ENCODE results near the gene CLIC1.

CLIC1 gene

DNA sequence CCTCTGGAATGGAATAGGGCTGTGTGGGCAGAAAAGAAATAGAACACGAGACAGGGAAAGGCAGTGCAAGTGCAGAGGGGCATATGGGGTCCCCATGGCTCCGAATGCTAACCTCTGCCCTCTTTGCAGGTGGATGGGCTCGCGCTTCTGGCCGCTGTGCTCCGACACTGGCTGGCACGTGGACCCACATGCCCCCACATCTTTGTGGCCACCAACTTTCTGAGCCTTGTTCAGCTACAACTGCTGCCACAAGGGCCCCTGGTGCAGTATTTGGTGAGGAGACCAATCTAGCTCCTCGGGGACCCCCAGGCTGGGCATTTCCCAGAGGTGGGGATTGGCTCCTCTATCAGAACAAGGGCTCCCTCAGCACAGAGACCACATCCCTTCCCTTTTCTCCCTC, 25.0 kb upstream of the CLIC1 start (continued):
- TF ChIP-seq, protein P1, sequence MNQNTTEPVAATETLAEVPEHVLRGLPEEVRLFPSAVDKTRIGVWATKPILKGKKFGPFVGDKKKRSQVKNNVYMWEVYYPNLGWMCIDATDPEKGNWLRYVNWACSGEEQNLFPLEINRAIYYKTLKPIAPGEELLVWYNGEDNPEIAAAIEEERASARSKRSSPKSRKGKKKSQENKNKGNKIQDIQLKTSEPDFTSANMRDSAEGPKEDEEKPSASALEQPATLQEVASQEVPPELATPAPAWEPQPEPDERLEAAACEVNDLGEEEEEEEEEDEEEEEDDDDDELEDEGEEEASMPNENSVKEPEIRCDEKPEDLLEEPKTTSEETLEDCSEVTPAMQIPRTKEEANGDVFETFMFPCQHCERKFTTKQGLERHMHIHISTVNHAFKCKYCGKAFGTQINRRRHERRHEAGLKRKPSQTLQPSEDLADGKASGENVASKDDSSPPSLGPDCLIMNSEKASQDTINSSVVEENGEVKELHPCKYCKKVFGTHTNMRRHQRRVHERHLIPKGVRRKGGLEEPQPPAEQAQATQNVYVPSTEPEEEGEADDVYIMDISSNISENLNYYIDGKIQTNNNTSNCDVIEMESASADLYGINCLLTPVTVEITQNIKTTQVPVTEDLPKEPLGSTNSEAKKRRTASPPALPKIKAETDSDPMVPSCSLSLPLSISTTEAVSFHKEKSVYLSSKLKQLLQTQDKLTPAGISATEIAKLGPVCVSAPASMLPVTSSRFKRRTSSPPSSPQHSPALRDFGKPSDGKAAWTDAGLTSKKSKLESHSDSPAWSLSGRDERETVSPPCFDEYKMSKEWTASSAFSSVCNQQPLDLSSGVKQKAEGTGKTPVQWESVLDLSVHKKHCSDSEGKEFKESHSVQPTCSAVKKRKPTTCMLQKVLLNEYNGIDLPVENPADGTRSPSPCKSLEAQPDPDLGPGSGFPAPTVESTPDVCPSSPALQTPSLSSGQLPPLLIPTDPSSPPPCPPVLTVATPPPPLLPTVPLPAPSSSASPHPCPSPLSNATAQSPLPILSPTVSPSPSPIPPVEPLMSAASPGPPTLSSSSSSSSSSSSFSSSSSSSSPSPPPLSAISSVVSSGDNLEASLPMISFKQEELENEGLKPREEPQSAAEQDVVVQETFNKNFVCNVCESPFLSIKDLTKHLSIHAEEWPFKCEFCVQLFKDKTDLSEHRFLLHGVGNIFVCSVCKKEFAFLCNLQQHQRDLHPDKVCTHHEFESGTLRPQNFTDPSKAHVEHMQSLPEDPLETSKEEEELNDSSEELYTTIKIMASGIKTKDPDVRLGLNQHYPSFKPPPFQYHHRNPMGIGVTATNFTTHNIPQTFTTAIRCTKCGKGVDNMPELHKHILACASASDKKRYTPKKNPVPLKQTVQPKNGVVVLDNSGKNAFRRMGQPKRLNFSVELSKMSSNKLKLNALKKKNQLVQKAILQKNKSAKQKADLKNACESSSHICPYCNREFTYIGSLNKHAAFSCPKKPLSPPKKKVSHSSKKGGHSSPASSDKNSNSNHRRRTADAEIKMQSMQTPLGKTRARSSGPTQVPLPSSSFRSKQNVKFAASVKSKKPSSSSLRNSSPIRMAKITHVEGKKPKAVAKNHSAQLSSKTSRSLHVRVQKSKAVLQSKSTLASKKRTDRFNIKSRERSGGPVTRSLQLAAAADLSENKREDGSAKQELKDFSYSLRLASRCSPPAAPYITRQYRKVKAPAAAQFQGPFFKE (tag by site-specific recombination; IDR thresholded peaks at IDR 0.05; ENCODE audit: borderline replicate concordance): no peak

DNA sequence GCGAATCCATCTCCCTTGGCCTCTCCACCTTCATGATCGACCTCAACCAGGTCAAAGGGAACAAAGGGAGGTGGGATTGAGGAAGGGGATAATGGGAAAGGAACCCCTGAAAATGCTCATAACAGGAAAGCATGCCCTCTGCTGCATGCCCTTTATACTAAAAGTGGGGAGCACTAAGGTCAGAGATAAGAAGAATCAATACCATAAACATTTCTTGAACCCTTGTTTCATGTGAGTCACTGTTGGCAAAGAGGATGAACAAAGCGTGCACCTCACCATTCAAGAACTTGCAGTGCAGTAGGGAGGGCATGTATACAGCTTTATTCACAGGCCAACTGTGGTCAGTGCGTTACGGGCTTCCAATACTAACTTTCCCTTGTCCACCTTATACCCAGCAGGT, 24.5 kb upstream of the CLIC1 start:
- H3K4me1 ChIP-seq (ENCODE audit: control insufficient read depth, insufficient read depth, low read length): no peaks in the 10 kb centered on the region
- H3K27ac ChIP-seq (ENCODE audit: extremely low read depth, low read depth, low read length): no peak overlapping the region
- no peak overlapping the region for H3K4me3 ChIP-seq (ENCODE audit: low read depth, low read length)
- H3K9me3 ChIP-seq (ENCODE audit: control insufficient read depth, insufficient read depth, low read depth, low read length): no peaks in the 10 kb centered on the region
- TF ChIP-seq PRDM1 (tag by site-specific recombination; IDR thresholded peaks at IDR 0.05) (no peak), ZNF214 (tag by site-specific recombination; IDR thresholded peaks at IDR 0.05; ENCODE audit: borderline replicate concordance) (no peak), ZNF239 (tag by site-specific recombination; IDR thresholded peaks at IDR 0.05) (no peak), MZF1 (tag by site-specific recombination; IDR thresholded peaks at IDR 0.05; ENCODE audit: borderline replicate concordance) (no peak)
- TF ChIP-seq, protein P2, sequence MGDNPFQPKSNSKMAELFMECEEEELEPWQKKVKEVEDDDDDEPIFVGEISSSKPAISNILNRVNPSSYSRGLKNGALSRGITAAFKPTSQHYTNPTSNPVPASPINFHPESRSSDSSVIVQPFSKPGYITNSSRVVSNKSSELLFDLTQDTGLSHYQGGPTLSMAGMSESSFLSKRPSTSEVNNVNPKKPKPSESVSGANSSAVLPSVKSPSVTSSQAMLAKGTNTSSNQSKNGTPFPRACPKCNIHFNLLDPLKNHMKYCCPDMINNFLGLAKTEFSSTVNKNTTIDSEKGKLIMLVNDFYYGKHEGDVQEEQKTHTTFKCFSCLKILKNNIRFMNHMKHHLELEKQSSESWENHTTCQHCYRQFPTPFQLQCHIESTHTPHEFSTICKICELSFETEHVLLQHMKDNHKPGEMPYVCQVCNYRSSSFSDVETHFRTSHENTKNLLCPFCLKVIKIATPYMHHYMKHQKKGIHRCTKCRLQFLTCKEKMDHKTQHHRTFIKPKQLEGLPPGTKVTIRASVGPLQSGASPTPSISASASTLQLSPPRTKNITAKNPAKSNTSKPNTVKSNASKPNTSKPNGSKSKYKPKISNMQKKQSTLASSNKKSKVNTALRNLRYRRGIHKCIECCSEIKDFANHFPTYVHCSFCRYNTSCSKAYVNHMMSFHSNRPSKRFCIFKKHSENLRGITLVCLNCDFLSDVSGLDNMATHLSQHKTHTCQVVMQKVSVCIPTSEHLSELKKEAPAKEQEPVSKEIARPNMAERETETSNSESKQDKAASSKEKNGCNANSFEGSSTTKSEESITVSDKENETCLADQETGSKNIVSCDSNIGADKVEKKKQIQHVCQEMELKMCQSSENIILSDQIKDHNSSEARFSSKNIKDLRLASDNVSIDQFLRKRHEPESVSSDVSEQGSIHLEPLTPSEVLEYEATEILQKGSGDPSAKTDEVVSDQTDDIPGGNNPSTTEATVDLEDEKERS (tag by site-specific recombination; IDR thresholded peaks at IDR 0.05): no peak
- H3K36me3 ChIP-seq (ENCODE audit: control insufficient read depth in 2 of 2, insufficient read depth in 1 of 2, low read length in 2 of 2): peaks cover 14 to 70% of the 10 kb centered on the region in 2 experiments; a peak in 2 of 3 replicates
- CTCF ChIA-PET: interaction anchor here (3.9 kb wide), 1 partner anchor 9 kb away, joined by 33 read pairs; no protein-coding TSS in a partner anchor
- POLR2A ChIA-PET: interaction anchor here (0.6 to 1.7 kb wide), 3 partner anchors 8 to 20 kb away, joined by 3 to 5 read pairs (median 4); partner anchors contain the start of gene VWA7

DNA sequence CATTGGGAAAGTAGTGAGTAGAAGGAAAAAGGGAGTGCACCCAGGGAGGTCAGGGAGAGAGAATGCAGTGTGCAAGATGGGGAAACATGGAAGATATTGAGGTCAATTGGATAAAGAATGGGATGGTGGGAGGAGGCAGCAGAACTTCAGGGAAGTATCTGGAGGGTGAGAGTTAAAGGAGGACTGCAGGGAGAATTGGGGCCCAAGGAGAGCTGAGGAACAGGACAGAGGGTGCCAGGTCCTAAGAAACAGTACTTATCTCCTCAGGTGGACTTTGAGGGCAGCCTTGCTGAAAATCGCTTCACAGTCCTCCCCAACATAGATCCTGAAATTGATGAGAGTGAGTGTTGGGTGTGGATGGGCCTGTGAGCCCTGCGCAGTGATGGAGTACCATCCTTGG, 22.0 kb upstream of the CLIC1 start:
- Histone ChIP-seq H3K36me3 (ENCODE audit: control insufficient read depth in 2 of 2, insufficient read depth in 1 of 2, low read length in 2 of 2) (peaks cover 14 to 55% of the 10 kb centered on the region in 2 experiments; a peak in 2 of 3 replicates), H3K4me3 (ENCODE audit: low read depth, low read length) (no peak overlapping the region), H3K27ac (ENCODE audit: extremely low read depth, low read depth, low read length) (no peak overlapping the region), H3K9me3 (ENCODE audit: control insufficient read depth, insufficient read depth, low read depth, low read length) (no peaks in the 10 kb centered on the region), H3K4me1 (ENCODE audit: control insufficient read depth, insufficient read depth, low read length) (no peaks in the 10 kb centered on the region)
- TF ChIP-seq, protein P3, sequence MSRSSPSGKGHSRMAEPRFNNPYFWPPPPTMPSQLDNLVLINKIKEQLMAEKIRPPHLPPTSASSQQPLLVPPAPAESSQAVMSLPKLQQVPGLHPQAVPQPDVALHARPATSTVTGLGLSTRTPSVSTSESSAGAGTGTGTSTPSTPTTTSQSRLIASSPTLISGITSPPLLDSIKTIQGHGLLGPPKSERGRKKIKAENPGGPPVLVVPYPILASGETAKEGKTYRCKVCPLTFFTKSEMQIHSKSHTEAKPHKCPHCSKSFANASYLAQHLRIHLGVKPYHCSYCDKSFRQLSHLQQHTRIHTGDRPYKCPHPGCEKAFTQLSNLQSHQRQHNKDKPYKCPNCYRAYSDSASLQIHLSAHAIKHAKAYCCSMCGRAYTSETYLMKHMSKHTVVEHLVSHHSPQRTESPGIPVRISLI (tag by site-specific recombination; IDR thresholded peaks at IDR 0.05): no peak
- TF ChIP-seq ZNF792 (tag by site-specific recombination; IDR thresholded peaks at IDR 0.05) (no peak), ZNF19 (tag by site-specific recombination; IDR thresholded peaks at IDR 0.05; ENCODE audit: low read depth) (no peak)
- ChIA-PET POLR2A (interaction anchor here (1.5 to 1.7 kb wide), 2 partner anchors 46 to 69 kb away, joined by 4 to 6 read pairs; partner anchors contain the start of gene HSPA1B), CTCF (interaction anchor here (2.2 to 3.9 kb wide), 2 partner anchors 11 to 12 kb away, joined by 10 to 33 read pairs; no protein-coding TSS in a partner anchor)

Measured in HEK293 (cell line).